NCI-H69 (cell line): ENCODE data around the gene ACLY.
"Not testable (repeated sequence)": the region's sequence is repeated elsewhere in the genome, so short reads cannot be mapped to it uniquely, and the experiment has no call there.

ENCODE experiments used
- DNase-seq: peaks from one replicate; lab custom pipeline; 2025; lab: John Stamatoyannopoulos, UW

Gene ACLY

GRCh38 chr17:41829961-41830360 lies 88.8 kb downstream of the ACLY start:
- not testable (repeated sequence) for DNase-seq

GRCh38 chr17:41825175-41825845 lies 93.4 kb downstream of the ACLY start:
- no peak for DNase-seq

GRCh38 chr17:41824086-41824485 lies 94.7 kb downstream of the ACLY start:
- no peak for DNase-seq

GRCh38 chr17:41823580-41823979 lies 95.2 kb downstream of the ACLY start:
- no peak for DNase-seq

- no peak for DNase-seq
Observed at GRCh38 chr17:41823141-41823524, 95.6 kb downstream of the ACLY start.

- DNase-seq = no peak
Observed at GRCh38 chr17:41822216-41823140, 96.3 kb downstream of the ACLY start.

- no peak for DNase-seq
Observed at GRCh38 chr17:41821776-41822175, 97.0 kb downstream of the ACLY start.

GRCh38 chr17:41818024-41818423 lies 100.7 kb downstream of the ACLY start:
- DNase-seq = no peak
